Neural cell (in vitro differentiated cells): ENCODE results near the gene CRABP2. TPM values are rescaled to one million over a fixed set of nuclear protein-coding genes. Genes with fewer than 3 reads are reported as not detected.

Source experiments
- H2AFZ ChIP-seq: fragments of 200-600, 300-800 bp; sonication (generic), shearing (Covaris generic); 2 replicates; pipeline ENCODE4 v1.6.0; 2014; ENCODE audit warnings: low read depth, mild to moderate bottlenecking, antibody characterized with exemption, low read length, moderate library complexity
- H3F3A ChIP-seq: fragments of 200-600 bp; shearing (Covaris generic); 2 replicates; pipeline ENCODE4 v1.6.1; 2016; ENCODE audit warnings: mild to moderate bottlenecking, moderate library complexity, mixed read lengths, antibody characterized with exemption, low read length; ENCODE audit not compliant: insufficient read depth, poor library complexity, severe bottlenecking
- H3K27ac ChIP-seq: fragments of 200-600, 300-800 bp; sonication (generic), shearing (Covaris generic); 2 replicates; pipeline ENCODE4 v1.5.1; 2014; ENCODE audit warnings: mild to moderate bottlenecking, low read length, moderate library complexity
- H3K27me3 ChIP-seq: fragments of 300-800, 200-600 bp; sonication (generic), shearing (Covaris generic); 2 replicates; pipeline ENCODE4 v1.6.0; 2014; ENCODE audit warnings: mild to moderate bottlenecking, low read depth, low read length, moderate library complexity; ENCODE audit not compliant: insufficient read depth
- H3K36me3 ChIP-seq: fragments of 300-800, 200-600 bp; sonication (generic), shearing (Covaris generic); 2 replicates; pipeline ENCODE4 v1.5.1; 2014; ENCODE audit warnings: mild to moderate bottlenecking, antibody characterized with exemption, low read length, moderate library complexity; ENCODE audit not compliant: insufficient read depth
- H3K4me2 ChIP-seq: fragments of 300-800, 200-600 bp; sonication (generic), shearing (Covaris generic); 2 replicates; pipeline ENCODE4 v1.6.0; 2014; ENCODE audit warnings: mild to moderate bottlenecking, low read length
- H3K4me3 ChIP-seq: fragments of 300-800, 200-600 bp; sonication (generic), shearing (Covaris generic); 2 replicates; pipeline ENCODE4 v1.5.1; 2014; ENCODE audit warnings: mild to moderate bottlenecking, low read length, moderate library complexity
- H3K79me2 ChIP-seq: fragments of 200-600 bp; shearing (Covaris generic); replicated peaks from 2 replicates; pipeline ENCODE4 v1.6.0; 2014; ENCODE audit warnings: mild to moderate bottlenecking, low read length, moderate library complexity; ENCODE audit not compliant: insufficient read depth
- H3K9ac ChIP-seq: fragments of 300-800, 200-600 bp; sonication (generic), shearing (Covaris generic); 2 replicates; pipeline ENCODE4 v1.6.1; 2016; ENCODE audit warnings: mild to moderate bottlenecking, low read length, mixed read lengths
- H3K9me2 ChIP-seq: fragments of 200-600 bp; shearing (Covaris generic); 2 replicates; pipeline ENCODE4 v1.6.1; 2016; ENCODE audit warnings: mild to moderate bottlenecking, low read length, mixed read lengths; ENCODE audit not compliant: insufficient read depth
- H3K9me3 ChIP-seq: fragments of 200-600, 300-800 bp; sonication (generic), shearing (Covaris generic); 2 replicates; pipeline ENCODE4 v1.6.1; 2016; ENCODE audit warnings: mild to moderate bottlenecking, mixed run types, low read length, moderate library complexity, mixed read lengths
- H4K20me1 ChIP-seq: fragments of 200-600 bp; shearing (Covaris generic); 2 replicates; pipeline ENCODE4 v1.6.1; 2016; ENCODE audit warnings: mild to moderate bottlenecking, mixed run types; ENCODE audit not compliant: insufficient read depth
- EP300 ChIP-seq: fragments of 450-650 bp; conservative IDR thresholded peaks from 2 replicates; pipeline ENCODE4 v1.6.1; 2014; ENCODE audit warnings: antibody characterized with exemption, mild to moderate bottlenecking, moderate library complexity; ENCODE audit not compliant: poor library complexity, severe bottlenecking
- EZH2 ChIP-seq: fragments of 200-600, 300-800 bp; shearing (Covaris generic), sonication (generic); IDR thresholded peaks from 2 replicates; pipeline ENCODE4 v1.6.1; 2014; ENCODE audit warnings: antibody characterized with exemption, low read length, borderline replicate concordance, mild to moderate bottlenecking; ENCODE audit not compliant: insufficient read depth, poor library complexity, severe bottlenecking
- MXI1 ChIP-seq: fragments of 450-650 bp; conservative IDR thresholded peaks from 2 replicates; pipeline ENCODE4 v1.6.1; 2014; ENCODE audit warnings: antibody characterized with exemption, mild to moderate bottlenecking; ENCODE audit not compliant: poor library complexity, severe bottlenecking
- POLR2AphosphoS5 ChIP-seq: IDR thresholded peaks from 2 replicates; pipeline ENCODE4 v1.6.1; 2012
- RAD21 ChIP-seq: fragments of 450-650 bp; conservative IDR thresholded peaks from 2 replicates; pipeline ENCODE4 v1.6.1; 2014; ENCODE audit warnings: antibody characterized with exemption, mild to moderate bottlenecking, moderate library complexity
- SMC3 ChIP-seq: fragments of 450-650 bp; conservative IDR thresholded peaks from 2 replicates; pipeline ENCODE4 v1.6.1; 2014; ENCODE audit warnings: antibody characterized with exemption, mild to moderate bottlenecking, moderate library complexity; ENCODE audit not compliant: poor library complexity
- TAF1 ChIP-seq: IDR thresholded peaks from 2 replicates; pipeline ENCODE4 v1.6.1; 2012; ENCODE audit warnings: low read depth
- polyA plus RNA-seq: library from polyadenylated mRNA; depleted of rRNA; stranded (reverse); fragments of >200 nt; gene quantifications from 2 replicates; pipeline ENCODE4 v1.2.3, GENCODE V29; 2014
- TF ChIP-seq, protein P1 (sequence below): fragments of 450-650 bp; IDR thresholded peaks from 2 replicates; pipeline ENCODE4 v1.5.1; 2014; ENCODE audit warnings: antibody characterized with exemption, mild to moderate bottlenecking, moderate library complexity; ENCODE audit not compliant: poor library complexity, severe bottlenecking
- TF ChIP-seq, protein P2 (sequence below): IDR thresholded peaks from 2 replicates; pipeline ENCODE4 v1.6.1; 2012; ENCODE audit warnings: borderline replicate concordance

Gene CRABP2
- polyA plus RNA-seq, 1 donor from 2014 or later, result 7.7 TPM

GRCh38 chr1:156744344-156744743 lies 39.0 kb upstream of the CRABP2 start:
- Histone ChIP-seq H3K9me3 (no peaks in the 10 kb centered on the region), H3K27ac (no peak overlapping the region), H3F3A (no peaks in the 10 kb centered on the region), H3K4me2 (no peak overlapping the region), H2AFZ (no peak overlapping the region), H3K27me3 (no peaks in the 10 kb centered on the region), H3K9me2 (no peaks in the 10 kb centered on the region), H3K9ac (no peak overlapping the region), H4K20me1 (no peaks in the 10 kb centered on the region), H3K79me2 (peaks cover 42% of the 10 kb centered on the region), H3K36me3 (no peaks in the 10 kb centered on the region), H3K4me3 (no peak overlapping the region)
- TF ChIP-seq EP300 (no peak), EZH2 (no peak), TAF1 (no peak), MXI1 (no peak), RAD21 (no peak), POLR2AphosphoS5 (no peak), SMC3 (no peak)
- TF ChIP-seq, protein P1, sequence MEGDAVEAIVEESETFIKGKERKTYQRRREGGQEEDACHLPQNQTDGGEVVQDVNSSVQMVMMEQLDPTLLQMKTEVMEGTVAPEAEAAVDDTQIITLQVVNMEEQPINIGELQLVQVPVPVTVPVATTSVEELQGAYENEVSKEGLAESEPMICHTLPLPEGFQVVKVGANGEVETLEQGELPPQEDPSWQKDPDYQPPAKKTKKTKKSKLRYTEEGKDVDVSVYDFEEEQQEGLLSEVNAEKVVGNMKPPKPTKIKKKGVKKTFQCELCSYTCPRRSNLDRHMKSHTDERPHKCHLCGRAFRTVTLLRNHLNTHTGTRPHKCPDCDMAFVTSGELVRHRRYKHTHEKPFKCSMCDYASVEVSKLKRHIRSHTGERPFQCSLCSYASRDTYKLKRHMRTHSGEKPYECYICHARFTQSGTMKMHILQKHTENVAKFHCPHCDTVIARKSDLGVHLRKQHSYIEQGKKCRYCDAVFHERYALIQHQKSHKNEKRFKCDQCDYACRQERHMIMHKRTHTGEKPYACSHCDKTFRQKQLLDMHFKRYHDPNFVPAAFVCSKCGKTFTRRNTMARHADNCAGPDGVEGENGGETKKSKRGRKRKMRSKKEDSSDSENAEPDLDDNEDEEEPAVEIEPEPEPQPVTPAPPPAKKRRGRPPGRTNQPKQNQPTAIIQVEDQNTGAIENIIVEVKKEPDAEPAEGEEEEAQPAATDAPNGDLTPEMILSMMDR, result no peak
- TF ChIP-seq, protein P2, sequence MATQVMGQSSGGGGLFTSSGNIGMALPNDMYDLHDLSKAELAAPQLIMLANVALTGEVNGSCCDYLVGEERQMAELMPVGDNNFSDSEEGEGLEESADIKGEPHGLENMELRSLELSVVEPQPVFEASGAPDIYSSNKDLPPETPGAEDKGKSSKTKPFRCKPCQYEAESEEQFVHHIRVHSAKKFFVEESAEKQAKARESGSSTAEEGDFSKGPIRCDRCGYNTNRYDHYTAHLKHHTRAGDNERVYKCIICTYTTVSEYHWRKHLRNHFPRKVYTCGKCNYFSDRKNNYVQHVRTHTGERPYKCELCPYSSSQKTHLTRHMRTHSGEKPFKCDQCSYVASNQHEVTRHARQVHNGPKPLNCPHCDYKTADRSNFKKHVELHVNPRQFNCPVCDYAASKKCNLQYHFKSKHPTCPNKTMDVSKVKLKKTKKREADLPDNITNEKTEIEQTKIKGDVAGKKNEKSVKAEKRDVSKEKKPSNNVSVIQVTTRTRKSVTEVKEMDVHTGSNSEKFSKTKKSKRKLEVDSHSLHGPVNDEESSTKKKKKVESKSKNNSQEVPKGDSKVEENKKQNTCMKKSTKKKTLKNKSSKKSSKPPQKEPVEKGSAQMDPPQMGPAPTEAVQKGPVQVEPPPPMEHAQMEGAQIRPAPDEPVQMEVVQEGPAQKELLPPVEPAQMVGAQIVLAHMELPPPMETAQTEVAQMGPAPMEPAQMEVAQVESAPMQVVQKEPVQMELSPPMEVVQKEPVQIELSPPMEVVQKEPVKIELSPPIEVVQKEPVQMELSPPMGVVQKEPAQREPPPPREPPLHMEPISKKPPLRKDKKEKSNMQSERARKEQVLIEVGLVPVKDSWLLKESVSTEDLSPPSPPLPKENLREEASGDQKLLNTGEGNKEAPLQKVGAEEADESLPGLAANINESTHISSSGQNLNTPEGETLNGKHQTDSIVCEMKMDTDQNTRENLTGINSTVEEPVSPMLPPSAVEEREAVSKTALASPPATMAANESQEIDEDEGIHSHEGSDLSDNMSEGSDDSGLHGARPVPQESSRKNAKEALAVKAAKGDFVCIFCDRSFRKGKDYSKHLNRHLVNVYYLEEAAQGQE, result no peak

- no peak overlapping the region for H3K27ac ChIP-seq
- no peak overlapping the region for H3K4me2 ChIP-seq
- no peaks in the 10 kb centered on the region for H3F3A ChIP-seq
- H3K9me2 ChIP-seq, result no peaks in the 10 kb centered on the region
- no peaks in the 10 kb centered on the region for H4K20me1 ChIP-seq
- no peaks in the 10 kb centered on the region for H3K36me3 ChIP-seq
- H2AFZ ChIP-seq, result no peak overlapping the region
- H3K4me3 ChIP-seq, result no peak overlapping the region
- no peaks in the 10 kb centered on the region for H3K9me3 ChIP-seq
- H3K79me2 ChIP-seq, result peaks cover 35% of the 10 kb centered on the region
- H3K9ac ChIP-seq, result no peak overlapping the region
- H3K27me3 ChIP-seq, result no peaks in the 10 kb centered on the region
- TF ChIP-seq, protein P1, result no peak
- TF ChIP-seq POLR2AphosphoS5, result no peak
- no peak for TF ChIP-seq EP300
- TF ChIP-seq RAD21, result no peak
- no peak for TF ChIP-seq MXI1
- no peak for TF ChIP-seq SMC3
- no peak for TF ChIP-seq EZH2
- no peak for TF ChIP-seq TAF1
- TF ChIP-seq, protein P2, result no peak
These were observed 38.3 kb upstream of the CRABP2 start for GRCh38 chr1:156743367-156744302.
